HepG2 (cell line): ENCODE data around the gene TFDP1. TPM values are rescaled to one million over a fixed set of nuclear protein-coding genes. Genes with fewer than 3 reads are reported as not detected.

Experiments
- FOXJ3 ChIP-seq: sonication (generic); formaldehyde crosslinking; IDR thresholded peaks from 2 replicates; pipeline ENCODE4 v1.4.0; 2020; ENCODE audit warnings: missing genetic modification reagents, mild to moderate bottlenecking, borderline replicate concordance
- KLF6 ChIP-seq: IDR thresholded peaks from 2 replicates; pipeline ENCODE4 v1.8.0; 2016; ENCODE audit warnings: missing biosample characterization, missing genetic modification reagents
- MAFF ChIP-seq: IDR thresholded peaks from 2 replicates; pipeline ENCODE4 v1.6.1; 2011; ENCODE audit warnings: low read depth, low read length, improper control_type of control experiment
- NR0B2 ChIP-seq: sonication (generic); formaldehyde crosslinking; IDR thresholded peaks from 2 replicates; pipeline ENCODE4 v1.4.0; 2020; ENCODE audit warnings: mild to moderate bottlenecking, missing genetic modification reagents
- NR2F2 ChIP-seq: IDR thresholded peaks from 2 replicates; pipeline ENCODE4 v1.6.1; 2012; ENCODE audit warnings: low read depth, inconsistent platforms, borderline replicate concordance
- POLR2AphosphoS5 ChIP-seq: IDR thresholded peaks from 2 replicates; pipeline ENCODE4 v1.6.1; 2012; ENCODE audit warnings: low read depth, low read length
- TFDP1 ChIP-seq: IDR thresholded peaks from 2 replicates; pipeline ENCODE4 v1.6.1; 2016; ENCODE audit warnings: missing compliant biosample characterization, missing genetic modification reagents, borderline replicate concordance
- ZEB1 ChIP-seq: IDR thresholded peaks from 2 replicates; pipeline ENCODE4 v1.6.1; 2012; ENCODE audit warnings: mild to moderate bottlenecking, low read depth, inconsistent platforms; ENCODE audit not compliant: insufficient replicate concordance
- ZNF160 ChIP-seq: sonication (generic); formaldehyde crosslinking; IDR thresholded peaks from 2 replicates; pipeline ENCODE4 v1.8.0; 2022; ENCODE audit warnings: mild to moderate bottlenecking, inconsistent platforms, missing genetic modification reagents
- ZNF282 ChIP-seq: fragments of 450-650 bp; IDR thresholded peaks from 2 replicates; pipeline ENCODE4 v1.6.1; 2018; ENCODE audit not compliant: partially characterized antibody
- ZNF317 ChIP-seq: sonication (generic); formaldehyde crosslinking; IDR thresholded peaks from 2 replicates; pipeline ENCODE4 v1.5.0; 2020; ENCODE audit warnings: mild to moderate bottlenecking, missing genetic modification reagents
- ZNF496 ChIP-seq: sonication (generic); formaldehyde crosslinking; IDR thresholded peaks from 2 replicates; pipeline ENCODE4 v1.8.1; 2023; ENCODE audit warnings: mild to moderate bottlenecking, moderate library complexity, missing genetic modification reagents; ENCODE audit not compliant: insufficient replicate concordance
- ZNF574 ChIP-seq: sonication (generic); formaldehyde crosslinking; IDR thresholded peaks from 2 replicates; pipeline ENCODE4 v1.4.0; 2020; ENCODE audit warnings: missing genetic modification reagents
- ZSCAN29 ChIP-seq: sonication (generic); formaldehyde crosslinking; conservative IDR thresholded peaks from 2 replicates; pipeline ENCODE4 v1.4.0; 2020; ENCODE audit warnings: mild to moderate bottlenecking, missing genetic modification reagents
- polyA plus RNA-seq, 8 experiments: library from polyadenylated mRNA; depleted of rRNA in 3 of 8; stranded (reverse) in 7 of 8; unstranded in 1 of 8; fragments of >200 nt; fragmentation: Illumina TruSeq in 4 of 8; extraction: Trizol in 4 of 8; gene quantifications; 2 replicates each; pipeline versions ENCODE4 v1.2.1 to v1.2.3, GENCODE V29; 2011 to 2016; ENCODE audit warnings: low read depth in 4 of 8, missing spikeins in 1 of 8, mixed read lengths in 1 of 8; ENCODE audit not compliant: insufficient read depth in 1 of 8
- total RNA-seq, 5 experiments: library from RNA; depleted of rRNA; stranded (reverse); fragments of >200 nt; fragmentation: Illumina TruSeq; extraction: Trizol; gene quantifications; 2 replicates each; pipeline ENCODE4 v1.2.3, GENCODE V29; 2016; ENCODE audit warnings: low read depth in 1 of 5
- TF ChIP-seq, protein P1 (sequence below): sonication (generic); formaldehyde crosslinking; IDR thresholded peaks from 2 replicates; pipeline ENCODE4 v1.4.0; 2020; ENCODE audit warnings: mild to moderate bottlenecking, missing genetic modification reagents
- TF ChIP-seq, protein P2 (sequence below): sonication (generic); formaldehyde crosslinking; IDR thresholded peaks from 2 replicates; pipeline ENCODE4 v1.8.0; 2022; ENCODE audit warnings: missing genetic modification reagents, low read depth, mild to moderate bottlenecking, borderline replicate concordance

TFDP1 gene
- total and polyA plus RNA-seq, 2 of the 13 experiments (the other 11 are each of a cell fraction or from before 2014, with no cell fraction given), result 38.0 to 84.2 TPM

DNA sequence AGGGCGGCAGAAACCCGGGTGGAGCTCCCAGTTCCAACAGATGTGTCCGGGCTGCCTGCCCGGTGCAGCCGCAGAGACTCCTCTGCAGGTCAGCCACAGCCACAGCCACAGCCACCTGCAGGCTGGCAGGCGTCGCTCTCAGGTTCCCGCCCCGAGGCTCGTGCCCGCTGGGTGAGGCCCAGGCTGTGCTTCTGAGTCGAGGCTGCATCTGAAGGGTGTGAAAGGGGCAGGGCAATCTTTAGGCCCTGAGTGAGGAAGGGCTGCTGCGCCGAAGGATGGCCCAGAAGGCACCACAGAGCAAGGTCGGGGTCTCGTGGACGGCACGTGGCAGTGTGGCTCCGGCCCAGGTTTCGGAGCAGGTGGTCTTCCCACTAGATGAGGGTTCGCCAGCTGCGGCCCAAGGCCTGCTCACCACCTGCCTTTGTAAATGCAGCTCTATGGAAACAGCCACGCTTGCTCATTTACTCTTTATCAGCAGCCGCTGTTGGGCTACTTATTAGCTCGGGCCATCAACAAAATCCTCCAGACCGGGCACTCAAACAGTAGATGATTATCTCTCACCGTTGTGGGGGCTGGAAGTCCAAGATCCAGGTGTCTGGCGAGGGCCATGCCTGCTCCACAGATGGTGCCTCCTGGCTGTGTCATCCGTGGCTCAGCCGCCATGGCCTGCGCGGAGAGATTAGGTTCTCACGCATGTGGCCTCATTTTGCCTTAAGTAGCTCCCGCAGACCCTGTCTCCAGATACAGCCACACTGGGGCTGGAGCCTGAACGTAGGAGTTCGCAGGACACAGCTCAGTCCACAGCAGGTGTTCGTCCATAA is 40.3 kb upstream of the TFDP1 start (continued):
- TF ChIP-seq ZNF160 (no peak), ZSCAN29 (CRISPR knock-in tag) (no peak), ZNF496 (CRISPR knock-in tag) (no peak), ZNF574 (peak; percentile 29; the same call in 1 of the 2 replicates), TFDP1 (CRISPR knock-in tag) (no peak), NR2F2 (no peak), KLF6 (CRISPR knock-in tag) (no peak), ZEB1 (no peak), NR0B2 (0 out of 2 replicates have a peak, but pooled peaks have one; percentile 35), ZNF282 (no peak), ZNF317 (CRISPR knock-in tag) (no peak), MAFF (no peak), POLR2AphosphoS5 (no peak), FOXJ3 (CRISPR knock-in tag) (no peak)
- TF ChIP-seq, protein P1, sequence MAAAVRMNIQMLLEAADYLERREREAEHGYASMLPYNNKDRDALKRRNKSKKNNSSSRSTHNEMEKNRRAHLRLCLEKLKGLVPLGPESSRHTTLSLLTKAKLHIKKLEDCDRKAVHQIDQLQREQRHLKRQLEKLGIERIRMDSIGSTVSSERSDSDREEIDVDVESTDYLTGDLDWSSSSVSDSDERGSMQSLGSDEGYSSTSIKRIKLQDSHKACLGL (CRISPR knock-in tag), result peak; percentile 36; the same call in 1 of the 2 replicates
- TF ChIP-seq, protein P2, sequence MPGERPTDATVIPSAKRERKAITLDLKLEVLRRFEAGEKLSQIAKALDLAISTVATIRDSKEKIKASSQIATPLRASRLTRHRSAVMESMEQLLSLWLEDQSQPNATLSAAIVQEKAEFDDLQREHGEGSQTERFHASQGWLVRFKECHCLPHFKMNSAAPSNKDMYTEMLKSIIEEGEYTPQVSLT (CRISPR knock-in tag), result no peak
